ENCODE measurements around the gene DPY19L2. TPM values are rescaled to one million over a fixed set of nuclear protein-coding genes. Genes with fewer than 3 reads are reported as not detected.
"Not testable (repeated sequence)": the region's sequence is repeated elsewhere in the genome, so short reads cannot be mapped to it uniquely, and the experiment has no call there.

The DPY19L2 gene
- total RNA-seq, 2 donors from 2014 or later = 2.0 TPM; not detected in 1

DNA sequence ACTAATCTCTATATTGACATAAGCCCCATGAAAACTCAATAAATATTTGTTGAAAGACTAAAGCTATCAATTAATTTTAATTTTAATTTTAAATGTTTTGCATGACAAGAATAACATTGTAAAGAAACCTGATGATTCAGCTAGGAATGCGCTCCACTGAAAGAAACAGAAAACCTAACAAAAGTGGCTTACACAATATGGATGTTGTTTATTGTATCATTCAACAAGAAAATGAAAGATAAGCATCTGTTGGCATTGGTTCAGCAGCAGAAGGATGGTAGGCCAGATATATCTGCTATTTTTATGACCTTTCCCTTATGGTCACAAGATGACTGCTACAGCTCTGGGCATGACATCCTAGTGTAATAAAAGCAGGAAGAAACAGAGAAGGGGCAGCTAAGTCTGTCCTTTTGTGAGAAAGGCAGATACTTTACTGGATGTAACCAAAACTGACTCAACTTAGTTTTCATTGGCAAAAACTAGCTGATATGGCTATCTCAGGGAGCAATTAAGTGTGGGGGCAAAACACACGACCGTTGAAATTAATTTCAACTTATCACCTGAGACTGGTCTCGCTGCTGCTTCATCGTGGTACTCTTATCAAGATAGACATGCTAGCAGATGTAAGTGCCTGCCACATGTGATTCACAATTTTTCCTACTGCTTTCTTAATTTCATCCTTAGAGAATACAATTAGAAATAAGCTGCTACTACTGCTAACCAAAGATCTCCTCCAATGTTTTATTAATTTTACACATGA, 24.7 kb downstream of the DPY19L2 start:
- H3K27ac Mint-ChIP-seq; H3K4me1 Mint-ChIP-seq; H3K9me3 ChIP-seq (ENCODE audit: control insufficient read depth, low read length, poor library complexity, severe bottlenecking); H3K4me3 Mint-ChIP-seq; ATAC-seq; H3K27me3 Mint-ChIP-seq; DNase-seq; H3K36me3 Mint-ChIP-seq (ENCODE audit: low read depth): not testable (repeated sequence)

DNA sequence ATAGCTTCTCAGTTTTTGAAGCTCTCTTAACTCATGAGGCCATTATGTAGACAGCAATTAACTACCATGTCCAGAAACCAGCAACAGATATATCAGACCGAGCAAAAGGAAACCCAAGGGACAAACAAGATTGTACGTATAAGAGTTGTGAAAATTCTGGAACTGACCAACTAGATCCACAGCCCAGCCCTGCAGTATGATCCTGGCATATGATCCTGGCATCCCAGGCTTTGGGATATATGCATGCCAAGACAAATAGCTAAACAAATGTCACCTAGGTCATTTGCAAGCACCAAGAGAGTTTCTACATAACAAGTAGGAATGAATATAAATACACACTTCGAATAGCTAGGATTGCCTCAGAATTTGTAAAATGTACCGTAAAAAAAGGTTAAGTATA, 44.0 kb downstream of the DPY19L2 start:
- H3K9me3 ChIP-seq (ENCODE audit: control insufficient read depth, low read length, poor library complexity, severe bottlenecking); DNase-seq; H3K27me3 Mint-ChIP-seq; H3K4me1 Mint-ChIP-seq; H3K4me3 Mint-ChIP-seq; H3K36me3 Mint-ChIP-seq (ENCODE audit: low read depth); ATAC-seq; H3K27ac Mint-ChIP-seq: not testable (repeated sequence)

DNA sequence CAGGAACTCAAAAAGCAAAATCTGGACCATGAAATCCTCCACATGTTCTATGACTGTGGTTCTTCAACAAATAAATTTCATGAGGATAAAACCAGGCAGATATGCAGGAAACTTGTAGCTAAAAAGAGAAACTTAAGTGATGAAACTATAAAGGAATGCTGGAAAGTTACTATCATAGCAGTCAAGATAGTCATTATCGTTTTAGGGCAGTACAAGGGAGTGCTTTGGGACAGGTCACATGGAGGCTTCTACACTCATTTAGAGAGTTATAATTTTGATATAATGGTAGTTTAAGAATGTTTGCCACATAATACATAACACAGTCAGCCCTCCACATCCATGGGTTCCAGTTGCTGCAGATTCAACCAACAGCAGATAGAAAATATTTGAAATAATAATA, 52.7 kb downstream of the DPY19L2 start:
- DNase-seq; H3K4me1 Mint-ChIP-seq; H3K36me3 Mint-ChIP-seq (ENCODE audit: low read depth): not testable (repeated sequence)

DNA sequence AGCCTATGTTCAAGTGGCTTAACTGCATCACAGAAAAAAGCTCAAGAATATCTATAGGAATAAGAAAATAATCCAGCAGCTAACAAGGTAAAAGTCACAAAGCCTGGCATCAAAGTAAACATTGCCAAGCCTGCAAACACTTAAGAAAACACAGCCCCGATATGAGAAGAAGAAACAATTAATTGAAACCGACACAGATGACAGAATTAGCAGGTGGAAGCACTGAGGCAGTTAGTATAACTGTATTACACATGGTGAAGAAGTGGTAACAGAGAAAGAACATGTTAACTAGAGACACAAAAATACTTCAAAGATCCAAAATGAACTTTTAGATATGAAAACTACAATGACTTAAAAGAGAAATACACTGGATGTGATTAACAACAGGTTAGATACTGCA, 57.0 kb downstream of the DPY19L2 start:
- H3K4me3 Mint-ChIP-seq; H3K4me1 Mint-ChIP-seq; H3K27me3 Mint-ChIP-seq; ATAC-seq; H3K9me3 ChIP-seq (ENCODE audit: control insufficient read depth, low read length, poor library complexity, severe bottlenecking); DNase-seq; H3K27ac Mint-ChIP-seq; H3K36me3 Mint-ChIP-seq (ENCODE audit: low read depth): not testable (repeated sequence)

More for the DNA sequence above, 52.7 kb downstream of the DPY19L2 start:
- ATAC-seq; H3K27me3 Mint-ChIP-seq; H3K9me3 ChIP-seq (ENCODE audit: control insufficient read depth, low read length, poor library complexity, severe bottlenecking); H3K4me3 Mint-ChIP-seq; H3K27ac Mint-ChIP-seq: not testable (repeated sequence)

DNA sequence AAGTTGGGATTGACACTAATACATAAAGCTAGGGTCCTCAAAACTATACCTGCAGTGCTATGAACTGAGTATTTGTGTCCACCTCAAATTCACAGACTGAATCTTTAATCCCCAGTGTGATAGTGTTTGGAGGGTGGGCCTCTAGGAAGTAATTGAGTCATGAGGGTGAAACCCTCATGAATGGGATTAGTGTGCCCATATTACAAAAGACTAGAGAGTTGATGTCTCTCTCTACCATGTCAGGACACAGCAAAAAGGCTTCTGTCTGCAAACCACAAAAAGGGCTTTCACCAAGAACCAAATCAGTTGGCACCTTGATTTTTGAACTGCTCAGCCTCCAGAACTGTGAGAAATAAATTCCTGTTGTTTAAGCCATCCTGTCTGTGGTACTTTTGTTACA, 59.0 kb downstream of the DPY19L2 start:
- ATAC-seq; H3K27me3 Mint-ChIP-seq; H3K9me3 ChIP-seq (ENCODE audit: control insufficient read depth, low read length, poor library complexity, severe bottlenecking); H3K27ac Mint-ChIP-seq; H3K4me3 Mint-ChIP-seq; DNase-seq; H3K4me1 Mint-ChIP-seq; H3K36me3 Mint-ChIP-seq (ENCODE audit: low read depth): not testable (repeated sequence)

DNA sequence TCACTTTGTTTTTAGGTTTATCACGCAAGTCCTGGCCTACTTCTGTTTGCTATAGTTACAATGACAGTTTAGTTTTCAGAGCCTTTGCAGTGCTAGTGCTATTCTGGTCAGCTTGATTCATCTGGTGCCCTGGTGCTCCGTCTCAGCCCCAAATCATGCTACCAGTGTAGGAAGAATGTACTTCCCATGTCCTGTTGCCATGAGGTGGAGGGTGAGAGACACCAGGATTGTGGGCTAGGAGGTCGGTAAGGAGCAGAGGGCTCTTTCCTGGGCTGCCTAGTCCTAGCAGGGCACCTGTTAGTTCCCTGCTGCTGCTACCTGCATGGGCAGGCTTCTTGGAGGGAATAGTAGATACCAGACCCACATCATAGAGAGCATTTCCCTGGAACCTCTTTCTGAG, 63.3 kb downstream of the DPY19L2 start:
- H3K27ac Mint-ChIP-seq; DNase-seq; H3K4me3 Mint-ChIP-seq; ATAC-seq; H3K27me3 Mint-ChIP-seq; H3K4me1 Mint-ChIP-seq; H3K9me3 ChIP-seq (ENCODE audit: control insufficient read depth, low read length, poor library complexity, severe bottlenecking); H3K36me3 Mint-ChIP-seq (ENCODE audit: low read depth): not testable (repeated sequence)

DNA sequence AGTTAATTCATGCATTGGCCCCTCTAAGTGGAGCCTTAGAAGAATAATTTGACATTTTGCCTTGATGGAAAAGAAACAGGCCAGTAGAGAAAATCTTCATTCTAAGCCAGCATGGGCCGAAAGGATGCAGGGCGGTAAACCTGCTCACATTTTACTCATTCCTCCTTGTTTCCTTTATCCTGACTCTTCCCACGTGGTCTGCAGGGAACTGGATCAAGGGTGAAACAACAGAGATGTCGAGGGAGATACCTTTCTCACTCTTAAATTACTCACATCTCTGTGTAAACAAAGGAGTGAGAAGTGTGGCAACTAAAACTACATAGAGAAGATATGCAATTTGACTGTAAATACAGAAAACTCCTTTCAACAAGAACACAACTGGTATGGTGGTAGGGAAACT, 73.5 kb downstream of the DPY19L2 start:
- not testable (repeated sequence) for H3K36me3 Mint-ChIP-seq (ENCODE audit: low read depth); H3K27me3 Mint-ChIP-seq; DNase-seq; H3K4me1 Mint-ChIP-seq; ATAC-seq; H3K9me3 ChIP-seq (ENCODE audit: control insufficient read depth, low read length, poor library complexity, severe bottlenecking); H3K4me3 Mint-ChIP-seq; H3K27ac Mint-ChIP-seq

DNA sequence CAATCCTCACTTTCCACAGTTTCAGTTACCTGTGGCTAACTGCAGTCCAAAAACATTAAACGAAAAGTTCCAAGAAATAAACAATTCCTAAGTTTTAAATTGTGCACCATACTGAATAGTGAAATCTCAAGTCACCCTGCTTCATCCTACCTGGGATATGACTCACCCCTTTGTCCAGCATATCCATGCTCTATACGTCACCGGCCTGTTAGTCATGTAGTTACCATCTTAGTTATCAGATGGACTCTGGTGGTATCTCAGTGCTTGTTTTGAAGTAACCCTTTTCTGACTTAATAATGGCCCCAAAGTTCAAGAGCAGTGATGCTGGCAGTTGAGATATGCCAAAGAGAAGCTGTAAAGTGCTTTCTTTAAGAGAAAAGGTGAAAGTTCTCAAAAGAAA, 83.9 kb downstream of the DPY19L2 start:
- not testable (repeated sequence) for H3K4me3 Mint-ChIP-seq; DNase-seq; H3K27ac Mint-ChIP-seq; ATAC-seq; H3K27me3 Mint-ChIP-seq; H3K36me3 Mint-ChIP-seq (ENCODE audit: low read depth); H3K4me1 Mint-ChIP-seq; H3K9me3 ChIP-seq (ENCODE audit: control insufficient read depth, low read length, poor library complexity, severe bottlenecking)

DNA sequence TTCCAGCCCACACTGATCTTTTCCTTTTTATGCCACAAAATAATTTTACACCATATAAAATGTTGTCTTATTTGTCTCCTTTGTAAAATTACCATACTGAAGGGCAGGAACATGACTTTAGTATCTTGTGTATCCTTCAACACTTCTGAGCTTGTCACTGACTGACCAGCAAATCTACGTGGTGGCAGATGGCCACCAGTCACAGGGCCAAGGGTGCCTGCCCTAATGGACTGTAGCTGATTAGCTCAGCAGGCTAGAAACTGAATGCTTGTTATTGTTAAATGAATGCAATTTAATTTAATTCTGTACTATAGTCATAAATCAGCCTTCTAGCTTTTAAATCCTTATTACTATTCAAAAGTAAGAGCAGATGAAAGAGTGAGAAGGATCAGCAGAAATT, 85.0 kb downstream of the DPY19L2 start:
- H3K4me3 Mint-ChIP-seq; H3K36me3 Mint-ChIP-seq (ENCODE audit: low read depth); ATAC-seq; H3K9me3 ChIP-seq (ENCODE audit: control insufficient read depth, low read length, poor library complexity, severe bottlenecking); H3K27ac Mint-ChIP-seq; DNase-seq; H3K27me3 Mint-ChIP-seq; H3K4me1 Mint-ChIP-seq: not testable (repeated sequence)

DNA sequence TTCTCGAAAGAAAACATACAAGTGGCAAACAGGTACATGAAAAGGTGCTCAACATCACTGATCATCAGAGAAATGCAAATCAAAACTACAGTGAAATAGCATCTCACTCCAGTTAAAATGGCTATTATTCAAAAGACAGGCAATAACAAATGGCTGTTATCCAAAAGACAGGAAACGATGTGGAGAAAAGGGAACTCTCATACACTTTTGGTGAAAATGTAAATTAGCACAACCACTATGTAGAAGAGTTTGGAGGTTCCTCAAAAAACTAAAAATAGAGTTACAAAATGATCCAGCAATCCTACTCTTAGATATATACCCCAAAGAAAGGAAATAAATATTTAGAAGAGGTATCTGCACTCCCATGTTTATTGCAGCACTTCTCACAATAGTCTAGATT, 90.7 kb downstream of the DPY19L2 start:
- not testable (repeated sequence) for ATAC-seq; H3K36me3 Mint-ChIP-seq (ENCODE audit: low read depth)

DNA sequence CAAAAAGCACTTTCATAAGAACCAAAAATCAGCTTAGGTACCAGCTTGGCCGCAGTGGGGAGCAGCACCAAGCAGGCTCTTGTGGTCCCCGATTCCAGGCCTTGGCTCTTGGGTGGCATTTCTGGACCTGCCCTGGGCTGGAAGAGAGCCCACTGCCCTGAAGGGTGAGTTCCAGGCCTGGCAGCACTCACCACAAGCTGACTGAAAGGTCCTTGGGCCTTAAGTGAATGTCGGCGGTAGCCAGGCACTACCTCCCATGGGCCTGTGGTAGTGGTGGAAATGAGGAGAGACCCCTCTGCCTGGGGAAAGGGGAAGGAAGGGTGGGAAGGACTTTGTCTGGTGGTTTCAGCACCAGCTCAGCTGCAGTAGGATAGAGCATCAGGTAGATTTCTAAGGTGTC, 96.3 kb downstream of the DPY19L2 start:
- H3K9me3 ChIP-seq (ENCODE audit: control insufficient read depth, low read length, poor library complexity, severe bottlenecking); H3K4me1 Mint-ChIP-seq; H3K4me3 Mint-ChIP-seq; H3K27ac Mint-ChIP-seq; H3K27me3 Mint-ChIP-seq; H3K36me3 Mint-ChIP-seq (ENCODE audit: low read depth); ATAC-seq; DNase-seq: not testable (repeated sequence)

More for the DNA sequence above, 90.7 kb downstream of the DPY19L2 start:
- not testable (repeated sequence) for H3K27ac Mint-ChIP-seq; H3K4me3 Mint-ChIP-seq; DNase-seq; H3K9me3 ChIP-seq (ENCODE audit: control insufficient read depth, low read length, poor library complexity, severe bottlenecking); H3K4me1 Mint-ChIP-seq; H3K27me3 Mint-ChIP-seq

DNA sequence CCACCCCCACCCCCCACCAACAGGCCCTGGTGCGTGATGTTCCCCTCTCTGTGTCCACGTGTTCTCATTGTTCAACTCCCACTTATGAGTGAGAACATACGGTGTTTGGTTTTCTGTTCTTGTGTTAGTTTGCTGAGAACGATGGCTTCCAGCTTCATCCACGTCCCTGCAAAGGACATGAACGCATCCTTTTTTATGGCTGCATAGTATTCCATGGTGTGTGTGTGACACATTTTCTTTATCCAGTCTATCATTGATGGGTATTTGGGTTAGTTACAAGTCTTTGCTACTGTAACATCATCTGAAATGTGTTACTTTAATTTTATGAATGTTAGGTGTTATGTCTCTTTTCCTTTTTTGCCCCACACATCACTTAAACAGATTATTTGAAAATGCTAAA, 109.8 kb downstream of the DPY19L2 start:
- not testable (repeated sequence) for H3K4me3 Mint-ChIP-seq; H3K27ac Mint-ChIP-seq; H3K36me3 Mint-ChIP-seq (ENCODE audit: low read depth); DNase-seq; ATAC-seq; H3K27me3 Mint-ChIP-seq; H3K9me3 ChIP-seq (ENCODE audit: control insufficient read depth, low read length, poor library complexity, severe bottlenecking); H3K4me1 Mint-ChIP-seq

DNA sequence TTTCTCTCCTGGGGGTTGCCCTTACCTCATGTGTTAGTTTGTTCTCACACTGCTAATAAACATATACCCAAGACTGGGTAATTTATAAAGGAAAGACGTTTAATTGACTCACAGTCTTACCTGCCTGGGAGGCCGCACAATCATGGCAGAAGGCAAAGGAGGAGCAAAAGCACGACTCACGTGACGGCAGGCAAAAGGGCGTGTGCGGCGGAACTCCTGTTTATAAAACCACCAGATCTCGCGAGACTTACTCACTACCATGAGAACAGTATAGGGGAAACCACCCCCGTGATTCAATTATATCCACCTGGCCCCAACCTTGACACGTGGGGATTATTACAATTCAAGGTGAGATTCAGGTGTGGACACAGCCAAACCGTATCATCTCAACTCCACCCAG, 116.9 kb downstream of the DPY19L2 start:
- not testable (repeated sequence) for DNase-seq; ATAC-seq; H3K9me3 ChIP-seq (ENCODE audit: control insufficient read depth, low read length, poor library complexity, severe bottlenecking); H3K36me3 Mint-ChIP-seq (ENCODE audit: low read depth); H3K4me1 Mint-ChIP-seq; H3K4me3 Mint-ChIP-seq; H3K27me3 Mint-ChIP-seq; H3K27ac Mint-ChIP-seq

DNA sequence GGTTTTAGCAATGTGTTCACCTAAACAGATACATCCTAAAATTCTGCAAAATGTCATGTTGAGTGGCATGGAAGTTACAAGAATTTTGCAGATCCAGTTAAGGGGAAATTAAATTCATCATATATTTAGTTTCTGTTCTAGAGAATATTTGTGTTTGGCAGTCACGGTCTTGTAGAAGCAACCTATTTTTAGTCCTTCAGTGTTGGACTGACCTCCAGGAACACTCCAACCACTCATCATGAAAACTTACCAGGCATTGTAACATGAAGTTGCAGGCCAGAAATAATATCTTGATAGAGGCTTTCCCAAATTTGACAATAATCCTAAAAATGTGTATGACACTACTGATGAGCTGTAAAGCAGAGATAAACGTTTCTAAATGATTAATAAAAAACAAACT, 119.3 kb downstream of the DPY19L2 start:
- not testable (repeated sequence) for H3K4me1 Mint-ChIP-seq; H3K36me3 Mint-ChIP-seq (ENCODE audit: low read depth); ATAC-seq; H3K4me3 Mint-ChIP-seq; H3K27me3 Mint-ChIP-seq; H3K27ac Mint-ChIP-seq; DNase-seq; H3K9me3 ChIP-seq (ENCODE audit: control insufficient read depth, low read length, poor library complexity, severe bottlenecking)

All from T-helper 17 cell (primary cell).